Kidney (tissue), 14 donors: Measurements from ENCODE around the gene EFCAB7. TPM values are rescaled to one million over a fixed set of nuclear protein-coding genes. Genes with fewer than 3 reads are reported as not detected.

Experiments
- DNase-seq, 5 donors: peaks; one replicate each; pipeline ENCODE4 v3.0.0-alpha.2; 2013 to 2020
- FAIRE-seq: peaks from 2 replicates; lab custom pipeline; 2012; peaks lifted over from hg19 to GRCh38; lab: Jason Lieb, UNC
- H3K27ac ChIP-seq, 2 donors: one replicate each; pipeline ENCODE4 v1.7.0; 2013; ENCODE audit warnings: low read depth in 2 of 2, low read length in 2 of 2, inconsistent platforms in 1 of 2
- H3K27me3 ChIP-seq: one replicate; pipeline ENCODE4 v1.7.1; 2013; ENCODE audit warnings: low read length, inconsistent platforms; ENCODE audit not compliant: control insufficient read depth, insufficient read depth
- H3K36me3 ChIP-seq, 3 donors: one replicate each; pipeline versions ENCODE4 v1.7.0 to v1.7.1; 2013; ENCODE audit warnings: low read length in 3 of 3, control low read depth in 1 of 3, inconsistent platforms in 1 of 3; ENCODE audit not compliant: insufficient read depth in 3 of 3, control insufficient read depth in 2 of 3
- H3K4me1 ChIP-seq, 3 donors: one replicate each; pipeline versions ENCODE4 v1.7.0 to v1.7.1; 2013; ENCODE audit warnings: low read length in 3 of 3, inconsistent platforms in 1 of 3, low read depth in 1 of 3; ENCODE audit not compliant: control insufficient read depth in 2 of 3, insufficient read depth in 2 of 3
- H3K4me3 ChIP-seq, 3 donors: one replicate each; pipeline versions ENCODE4 v1.7.0 to v1.8.1; 2013; ENCODE audit warnings: low read length in 3 of 3, control low read depth in 1 of 3, inconsistent platforms in 1 of 3
- H3K9ac ChIP-seq, 3 donors: one replicate each; pipeline versions ENCODE4 v1.7.0 to v1.7.1; 2013; ENCODE audit warnings: low read length in 3 of 3, control low read depth in 1 of 3, inconsistent platforms in 1 of 3
- H3K9me3 ChIP-seq, 3 donors: one replicate each; pipeline versions ENCODE4 v1.7.0 to v1.7.1; 2013; ENCODE audit warnings: low read length in 3 of 3, control low read depth in 1 of 3, inconsistent platforms in 1 of 3; ENCODE audit not compliant: control insufficient read depth in 2 of 3, insufficient read depth in 1 of 3
- intact Hi-C: fragments of 100-400 bp; cut with DNase I; formaldehyde crosslinking; loops from one replicate; pipeline ENCODE4 v1.11.1; 2022
- polyA plus RNA-seq: library from polyadenylated mRNA; stranded (reverse); fragments of 350-450 nt; fragmentation: Illumina TruSeq; extraction: RNeasy Lipid Tissue Mini Kit (QIAGEN cat#74804); gene quantifications from one replicate; pipeline ENCODE4 v1.2.3, GENCODE V29; 2014; ENCODE audit warnings: low read depth, low replicate concordance; ENCODE audit not compliant: insufficient read depth
- total RNA-seq: library from RNA; stranded (reverse); fragmentation: NEBNext Ultra II Directional; extraction: Animal tissue kit (Norgen Biotek cat#: 25700); gene quantifications from one replicate; pipeline ENCODE4 v1.2.1, GENCODE V29; 2021
- TF ChIP-seq, protein P1 (sequence below): IDR thresholded peaks from 3 replicates; pipeline ENCODE4 v1.5.1; 2012; ENCODE audit warnings: mild to moderate bottlenecking, moderate library complexity, borderline replicate concordance; ENCODE audit not compliant: insufficient read depth; ENCODE audit errors: extremely low read depth
- donor health status: control.
- donor health status: control.
- donor health status: control.
- donor health status: control.
- donor health status: control.
- donor health status: DM: yes; HTN: yes; CAD: no.
- donor health status: Normal renal cell carcinoma (clear cell type).

EFCAB7 gene
- total and polyA plus RNA-seq, 2 donors from 2014 or later, result 5.1 to 9.6 TPM

DNA sequence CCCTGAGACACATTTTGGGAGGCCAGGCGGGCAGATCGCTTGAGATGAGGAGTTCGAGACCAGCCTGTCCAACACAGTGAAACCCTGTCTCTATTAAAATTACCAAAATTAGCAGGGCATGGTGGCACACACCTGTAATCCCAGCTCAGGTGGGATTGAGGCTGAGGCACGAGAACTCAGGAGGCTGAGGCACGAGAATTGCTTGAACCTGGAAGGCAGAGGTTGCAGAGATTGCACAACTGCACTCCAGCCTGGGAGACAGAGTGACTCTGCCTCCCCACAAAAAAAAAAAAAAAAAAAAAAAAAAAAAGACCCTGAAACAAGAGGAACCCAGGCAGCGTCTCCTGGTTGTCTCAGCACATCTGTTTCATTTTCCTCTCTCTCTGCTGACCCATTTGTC lies 94.1 kb downstream of the EFCAB7 start:
- Histone ChIP-seq H3K9ac (no peak overlapping the region), H3K9me3 (no peaks in the 10 kb centered on the region), H3K27ac (no peak overlapping the region), H3K4me1 (no peaks in the 10 kb centered on the region), H3K27me3 (no peaks in the 10 kb centered on the region), H3K36me3 (no peaks in the 10 kb centered on the region), H3K4me3 (no peak overlapping the region)
- intact Hi-C loops, result loop anchor here (5.0 kb wide), 1 partner anchor 625 kb away; no protein-coding TSS in a partner anchor
- no peak for FAIRE-seq
- DNase-seq, result no peak
- TF ChIP-seq, protein P1, sequence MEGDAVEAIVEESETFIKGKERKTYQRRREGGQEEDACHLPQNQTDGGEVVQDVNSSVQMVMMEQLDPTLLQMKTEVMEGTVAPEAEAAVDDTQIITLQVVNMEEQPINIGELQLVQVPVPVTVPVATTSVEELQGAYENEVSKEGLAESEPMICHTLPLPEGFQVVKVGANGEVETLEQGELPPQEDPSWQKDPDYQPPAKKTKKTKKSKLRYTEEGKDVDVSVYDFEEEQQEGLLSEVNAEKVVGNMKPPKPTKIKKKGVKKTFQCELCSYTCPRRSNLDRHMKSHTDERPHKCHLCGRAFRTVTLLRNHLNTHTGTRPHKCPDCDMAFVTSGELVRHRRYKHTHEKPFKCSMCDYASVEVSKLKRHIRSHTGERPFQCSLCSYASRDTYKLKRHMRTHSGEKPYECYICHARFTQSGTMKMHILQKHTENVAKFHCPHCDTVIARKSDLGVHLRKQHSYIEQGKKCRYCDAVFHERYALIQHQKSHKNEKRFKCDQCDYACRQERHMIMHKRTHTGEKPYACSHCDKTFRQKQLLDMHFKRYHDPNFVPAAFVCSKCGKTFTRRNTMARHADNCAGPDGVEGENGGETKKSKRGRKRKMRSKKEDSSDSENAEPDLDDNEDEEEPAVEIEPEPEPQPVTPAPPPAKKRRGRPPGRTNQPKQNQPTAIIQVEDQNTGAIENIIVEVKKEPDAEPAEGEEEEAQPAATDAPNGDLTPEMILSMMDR, result no peak

DNA sequence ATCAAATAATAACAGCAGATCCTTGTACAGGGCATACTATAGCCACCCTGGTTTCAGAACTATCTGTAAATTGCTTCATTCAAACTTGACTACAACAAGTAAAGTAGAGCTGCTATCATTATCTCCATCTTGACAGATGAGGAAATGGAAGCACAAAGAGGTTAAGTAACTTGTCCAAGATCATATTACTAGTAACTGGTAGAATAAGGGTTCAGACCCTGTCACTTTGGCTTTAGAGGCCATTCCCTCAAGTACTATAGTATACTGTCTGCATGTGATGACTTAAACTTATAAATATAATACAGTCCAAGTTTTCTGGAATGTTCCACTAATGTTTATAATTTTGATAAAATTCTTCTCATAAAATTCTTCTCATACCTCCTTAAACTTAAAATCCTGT lies 94.7 kb downstream of the EFCAB7 start:
- no peak overlapping the region for H3K4me3 ChIP-seq
- no peaks in the 10 kb centered on the region for H3K9me3 ChIP-seq
- no peak overlapping the region for H3K9ac ChIP-seq
- DNase-seq, result no peak
- H3K27me3 ChIP-seq, result no peaks in the 10 kb centered on the region
- TF ChIP-seq, protein P1, result no peak
- no peak overlapping the region for H3K27ac ChIP-seq
- no peaks in the 10 kb centered on the region for H3K4me1 ChIP-seq
- FAIRE-seq, result no peak
- no peaks in the 10 kb centered on the region for H3K36me3 ChIP-seq
- intact Hi-C loops, result loop anchor here (5.0 kb wide), 1 partner anchor 624 kb away; no protein-coding TSS in a partner anchor

DNA sequence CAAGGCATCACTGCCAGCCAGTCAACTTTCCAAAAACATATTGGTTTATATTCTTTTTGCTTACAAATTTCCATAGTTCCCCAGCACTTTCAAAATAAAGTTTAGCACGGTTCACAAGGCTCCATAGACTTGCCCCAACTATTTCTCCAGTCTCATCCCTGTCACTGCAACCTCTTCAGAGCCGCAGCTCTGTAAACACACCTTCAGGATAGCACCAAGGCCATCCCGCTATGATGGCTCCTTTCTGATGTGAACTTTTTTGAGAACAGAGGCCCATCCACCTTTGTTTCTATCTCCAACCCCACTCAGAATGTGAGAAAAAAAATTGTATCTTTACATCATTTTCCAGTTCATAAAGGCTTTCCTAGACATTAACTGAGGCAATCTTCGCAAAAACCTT lies 96.2 kb downstream of the EFCAB7 start:
- Histone ChIP-seq H3K27me3 (no peaks in the 10 kb centered on the region), H3K27ac (no peak overlapping the region), H3K9me3 (no peaks in the 10 kb centered on the region), H3K36me3 (no peaks in the 10 kb centered on the region), H3K9ac (no peak overlapping the region), H3K4me1 (no peaks in the 10 kb centered on the region), H3K4me3 (no peak overlapping the region)
- intact Hi-C loops, result loop anchor here (5.0 kb wide), 1 partner anchor 623 kb away; no protein-coding TSS in a partner anchor
- FAIRE-seq (no peak), DNase-seq (no peak)
- TF ChIP-seq, protein P1, result no peak

DNA sequence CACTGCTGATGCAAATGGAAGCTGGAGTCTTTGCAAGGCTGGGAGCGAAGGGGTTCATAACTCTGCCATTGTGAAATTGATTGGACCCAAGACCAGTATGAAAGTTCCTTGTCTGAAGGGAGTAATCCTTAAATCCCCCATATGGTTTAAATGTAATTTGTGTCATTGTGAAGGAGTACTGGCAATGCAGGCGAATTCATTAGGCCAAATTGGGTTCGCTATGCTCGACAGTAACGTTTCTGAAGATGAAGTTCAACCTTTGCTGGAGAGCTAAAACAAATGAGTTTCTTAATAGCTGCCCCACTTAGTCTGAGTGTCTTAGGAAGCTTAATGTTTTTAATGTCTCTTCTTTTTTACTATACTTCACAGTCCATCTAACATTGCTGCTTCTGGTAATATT lies 97.3 kb downstream of the EFCAB7 start:
- Histone ChIP-seq H3K9ac (no peak overlapping the region), H3K27me3 (no peaks in the 10 kb centered on the region), H3K36me3 (no peaks in the 10 kb centered on the region), H3K4me3 (no peak overlapping the region), H3K4me1 (no peaks in the 10 kb centered on the region), H3K9me3 (no peaks in the 10 kb centered on the region), H3K27ac (no peak overlapping the region)
- FAIRE-seq, result no peak
- no peak for DNase-seq
- TF ChIP-seq, protein P1, result no peak
- intact Hi-C loops, result no loop called here
